Tibial artery (tissue), 4 donors: Measurements from ENCODE around the gene CMSS1.
"Not testable (repeated sequence)": the region's sequence is repeated elsewhere in the genome, so short reads cannot be mapped to it uniquely, and the experiment has no call there.

Experiments used
- DNase-seq, 2 donors: peaks; one replicate each; pipeline ENCODE4 v3.0.0-alpha.2; 2019
- H3K27ac ChIP-seq, 2 donors: fragments of 200-600 bp; sonication (generic) in 1 of 2; 1 replicate in 1 of 2; 2 replicates in 1 of 2; pipeline ENCODE4 v1.5.1; 2018 to 2019; ENCODE audit warnings: mild to moderate bottlenecking in 1 of 2
- H3K27me3 ChIP-seq, 2 donors: fragments of 200-600 bp; sonication (generic) in 1 of 2; one replicate each; pipeline versions ENCODE4 v1.5.1 to v1.6.0; 2016 to 2019
- H3K36me3 ChIP-seq, 3 donors: fragments of 200-600 bp; sonication (generic) in 2 of 3; one replicate each; pipeline ENCODE4 v1.5.1; 2016 to 2019; ENCODE audit warnings: mild to moderate bottlenecking in 2 of 3
- H3K4me1 ChIP-seq, 4 donors: fragments of 200-600 bp; sonication (generic) in 2 of 4; 1 replicate in 3 of 4; 2 replicates in 1 of 4; pipeline ENCODE4 v1.5.1; 2016 to 2019
- H3K4me3 ChIP-seq, 2 donors: fragments of 200-600 bp; sonication (generic) in 1 of 2; 1 replicate in 1 of 2; 2 replicates in 1 of 2; pipeline ENCODE4 v1.5.1; 2018 to 2019; ENCODE audit warnings: mild to moderate bottlenecking in 2 of 2
- H3K9me3 ChIP-seq, 3 donors: fragments of 200-600 bp; sonication (generic) in 1 of 3; one replicate each; pipeline ENCODE4 v1.5.1; 2016 to 2019
- CTCF ChIP-seq, 2 experiments: fragments of 200-600 bp in 1 of 2; fragments of 450-650 bp in 1 of 2; IDR thresholded peaks; one replicate each; pipeline ENCODE4 v1.5.1; 2017 to 2019; ENCODE audit warnings: antibody characterized with exemption in 2 of 2, mild to moderate bottlenecking in 1 of 2, moderate library complexity in 1 of 2
- intact Hi-C: fragments of 100-400 bp; cut with DNase I; formaldehyde crosslinking; loops from one replicate; pipeline ENCODE4 v1.15.0; 2023; ENCODE audit warnings: low total_unique reads

Gene CMSS1

GRCh38 chr3:100225883-100226282 is 408.2 kb downstream of the CMSS1 start:
- Histone ChIP-seq H3K4me3 (no peak overlapping the region), H3K36me3 (no peaks in the 10 kb centered on the region), H3K9me3 (no peaks in the 10 kb centered on the region), H3K27ac (no peak overlapping the region), H3K4me1 (peaks cover 0 to 17% (median 2%) of the 10 kb centered on the region in 4 donors), H3K27me3 (no peaks in the 10 kb centered on the region)
- no peak for TF ChIP-seq CTCF (IDR thresholded peaks at IDR 0.05)
- intact Hi-C loops: no loop called here
- no peak for DNase-seq

- TF ChIP-seq CTCF (IDR thresholded peaks at IDR 0.05): no peak
- Histone ChIP-seq H3K4me1 (peaks cover 0 to 17% (median 2%) of the 10 kb centered on the region in 4 donors), H3K27ac (no peak overlapping the region), H3K27me3 (no peaks in the 10 kb centered on the region), H3K9me3 (no peaks in the 10 kb centered on the region), H3K4me3 (no peak overlapping the region), H3K36me3 (no peaks in the 10 kb centered on the region)
- intact Hi-C loops: no loop called here
- no peak for DNase-seq
These were observed 409.2 kb downstream of the CMSS1 start for GRCh38 chr3:100226712-100227429.

- no peaks in the 10 kb centered on the region for H3K27me3 ChIP-seq
- H3K4me1 ChIP-seq: peaks cover 0 to 17% (median 2%) of the 10 kb centered on the region in 4 donors
- H3K27ac ChIP-seq: no peak overlapping the region
- no peak overlapping the region for H3K4me3 ChIP-seq
- no peaks in the 10 kb centered on the region for H3K9me3 ChIP-seq
- no peak for TF ChIP-seq CTCF (IDR thresholded peaks at IDR 0.05)
- intact Hi-C loops: no loop called here
- no peaks in the 10 kb centered on the region for H3K36me3 ChIP-seq
- no peak for DNase-seq
These were observed 409.9 kb downstream of the CMSS1 start for GRCh38 chr3:100227511-100227921.

- intact Hi-C loops: no loop called here
- Histone ChIP-seq H3K4me1 (peaks cover 0 to 17% (median 2%) of the 10 kb centered on the region in 4 donors), H3K27me3 (no peaks in the 10 kb centered on the region), H3K27ac (no peak overlapping the region), H3K36me3 (no peaks in the 10 kb centered on the region), H3K4me3 (no peak overlapping the region), H3K9me3 (no peaks in the 10 kb centered on the region)
- TF ChIP-seq CTCF (IDR thresholded peaks at IDR 0.05): no peak
- DNase-seq: no peak
These were observed 410.6 kb downstream of the CMSS1 start for GRCh38 chr3:100228247-100228646.

GRCh38 chr3:100229188-100229587 is 411.5 kb downstream of the CMSS1 start:
- DNase-seq, H3K36me3 ChIP-seq, H3K27ac ChIP-seq, H3K4me3 ChIP-seq, H3K27me3 ChIP-seq, H3K9me3 ChIP-seq, intact Hi-C loops: not testable (repeated sequence)
- peaks cover 0 to 17% (median 2%) of the 10 kb centered on the region in 4 donors for H3K4me1 ChIP-seq

GRCh38 chr3:100230710-100231109 is 413.0 kb downstream of the CMSS1 start:
- no peak for TF ChIP-seq CTCF (IDR thresholded peaks at IDR 0.05)
- peaks cover 0 to 17% (median 2%) of the 10 kb centered on the region in 4 donors for H3K4me1 ChIP-seq
- intact Hi-C loops: no loop called here

More at GRCh38 chr3:100230710-100231109, 413.0 kb downstream of the CMSS1 start:
- no peak overlapping the region for H3K27ac ChIP-seq
- H3K27me3 ChIP-seq: no peaks in the 10 kb centered on the region
- H3K4me3 ChIP-seq: no peak overlapping the region
- no peaks in the 10 kb centered on the region for H3K9me3 ChIP-seq
- no peak for DNase-seq
- no peaks in the 10 kb centered on the region for H3K36me3 ChIP-seq
